DOHH2 (cell line): Measurements from ENCODE around the gene PPP1R26.

Experiments used
- H3F3A ChIP-seq: fragments of 200-600 bp; sonication (generic), shearing (Covaris generic); 2 replicates; pipeline ENCODE4 v1.6.0; 2016; ENCODE audit warnings: antibody characterized with exemption, mild to moderate bottlenecking; ENCODE audit not compliant: control insufficient read depth, insufficient read depth
- H3K27ac ChIP-seq: fragments of 200-600 bp; sonication (generic); 2 replicates; pipeline ENCODE4 v1.5.1; 2014; ENCODE audit warnings: low read depth, mild to moderate bottlenecking, low read length, moderate library complexity
- H3K27me3 ChIP-seq: fragments of 200-600 bp; sonication (generic); 2 replicates; pipeline ENCODE4 v1.6.1; 2014; ENCODE audit warnings: mild to moderate bottlenecking, low read length, mixed read lengths; ENCODE audit not compliant: control insufficient read depth
- H3K36me3 ChIP-seq: fragments of 200-600 bp; sonication (generic); 2 replicates; pipeline ENCODE4 v1.6.1; 2014; ENCODE audit warnings: mild to moderate bottlenecking, low read length, moderate library complexity, mixed read lengths; ENCODE audit not compliant: control insufficient read depth
- H3K4me1 ChIP-seq: fragments of 200-600 bp; sonication (generic); 2 replicates; pipeline ENCODE4 v1.6.1; 2014; ENCODE audit warnings: mild to moderate bottlenecking, low read length, mixed read lengths; ENCODE audit not compliant: control insufficient read depth
- H3K4me2 ChIP-seq: fragments of 200-600 bp; sonication (generic); 2 replicates; pipeline ENCODE4 v1.6.0; 2014; ENCODE audit warnings: mild to moderate bottlenecking, low read length, moderate library complexity
- H3K4me3 ChIP-seq: fragments of 200-600 bp; sonication (generic); 2 replicates; pipeline ENCODE4 v1.5.1; 2014; ENCODE audit warnings: mild to moderate bottlenecking, low read length, mixed read lengths
- H3K79me2 ChIP-seq: fragments of 200-600 bp; sonication (generic); 2 replicates; pipeline ENCODE4 v1.6.1; 2014; ENCODE audit warnings: mild to moderate bottlenecking, low read length, mixed read lengths; ENCODE audit not compliant: control insufficient read depth
- H3K9me2 ChIP-seq: fragments of 200-600 bp; sonication (generic); replicated peaks from 2 replicates; pipeline ENCODE4 v1.6.1; 2014; ENCODE audit warnings: mild to moderate bottlenecking, low read length, mixed read lengths; ENCODE audit not compliant: control insufficient read depth
- H3K9me3 ChIP-seq: fragments of 200-600 bp; sonication (generic); 2 replicates; pipeline ENCODE4 v1.6.1; 2014; ENCODE audit warnings: antibody characterized with exemption, low read length, mixed read lengths; ENCODE audit not compliant: control insufficient read depth, insufficient read depth
- H4K20me1 ChIP-seq: fragments of 200-600 bp; sonication (generic); 2 replicates; pipeline ENCODE4 v1.6.0; 2014; ENCODE audit warnings: low read depth, mild to moderate bottlenecking, antibody characterized with exemption, low read length, moderate library complexity; ENCODE audit not compliant: control insufficient read depth, insufficient read depth
- CTCF ChIP-seq: fragments of 200-600 bp; sonication (generic); IDR thresholded peaks from one replicate; pipeline ENCODE4 v1.5.1; 2014; ENCODE audit warnings: antibody characterized with exemption, mild to moderate bottlenecking, low read depth, low read length; ENCODE audit not compliant: poor library complexity, severe bottlenecking
- EZH2phosphoT487 ChIP-seq: fragments of 200-600 bp; sonication (generic); IDR thresholded peaks from 2 replicates; pipeline ENCODE4 v1.6.1; 2017; ENCODE audit warnings: borderline replicate concordance, mild to moderate bottlenecking, antibody characterized with exemption, low read length, moderate library complexity, mixed read lengths

PPP1R26 gene

GRCh38 chr9:135519179-135519971 is 39.8 kb downstream of the PPP1R26 start:
- H3K4me1 ChIP-seq, result no peaks in the 10 kb centered on the region
- no peaks in the 10 kb centered on the region for H3K27me3 ChIP-seq
- no peaks in the 10 kb centered on the region for H3K36me3 ChIP-seq
- TF ChIP-seq EZH2phosphoT487, result no peak
- TF ChIP-seq CTCF, result no peak
- H3F3A ChIP-seq, result no peaks in the 10 kb centered on the region
- no peak overlapping the region for H3K27ac ChIP-seq
- no peak overlapping the region for H3K4me2 ChIP-seq
- no peaks in the 10 kb centered on the region for H4K20me1 ChIP-seq
- H3K9me3 ChIP-seq, result no peaks in the 10 kb centered on the region
- H3K9me2 ChIP-seq, result no peaks in the 10 kb centered on the region
- no peaks in the 10 kb centered on the region for H3K79me2 ChIP-seq
- no peak overlapping the region for H3K4me3 ChIP-seq

DNA sequence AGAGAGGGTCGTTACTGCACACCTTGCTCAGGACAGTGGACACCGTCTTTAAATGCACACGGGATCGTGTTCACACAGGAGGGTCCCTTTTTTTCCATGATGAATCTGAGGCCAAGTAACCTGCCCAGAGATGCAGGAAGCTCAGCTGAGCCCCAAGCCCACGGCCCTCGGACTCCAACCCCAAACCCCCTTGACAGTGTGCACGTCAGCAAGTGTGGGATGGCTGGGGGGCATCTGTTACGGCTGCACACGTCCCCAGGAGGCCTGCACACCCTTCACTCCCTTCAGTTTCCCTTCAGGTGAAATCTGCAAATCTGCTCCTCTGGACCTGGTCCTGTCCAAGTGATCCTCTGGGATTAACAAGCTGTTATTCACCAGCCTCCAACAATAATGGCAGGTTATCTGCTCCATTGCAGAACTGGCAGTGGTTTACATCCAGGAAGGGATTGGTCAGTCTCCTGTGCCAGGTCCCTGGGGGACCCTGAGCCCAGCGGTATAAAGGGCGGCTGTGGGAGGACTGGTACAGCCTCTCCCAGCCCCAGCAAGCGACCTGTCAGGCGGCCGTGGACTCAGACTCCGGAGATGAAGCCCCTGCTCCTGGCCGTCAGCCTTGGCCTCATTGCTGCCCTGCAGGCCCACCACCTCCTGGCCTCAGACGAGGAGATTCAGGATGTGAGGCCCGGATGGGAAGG is 41.5 kb downstream of the PPP1R26 start, which contains the start of gene LCN1:
Gene LCN1, plus strand, starts transcription at position 525 of the 692 bp plus-strand sequence. Its CDS starts 58 bp downstream, at position 583.
- Histone ChIP-seq H3K36me3 (no peaks in the 10 kb centered on the region), H3K27ac (no peak within 1 kb of the TSS), H3K27me3 (no peaks in the 10 kb centered on the region), H3K4me2 (no peak within 1 kb of the TSS), H3K79me2 (no peaks in the 10 kb centered on the region), H3K4me1 (no peaks in the 10 kb centered on the region), H3K9me2 (no peaks in the 10 kb centered on the region), H4K20me1 (no peaks in the 10 kb centered on the region), H3F3A (no peaks in the 10 kb centered on the region), H3K9me3 (no peaks in the 10 kb centered on the region), H3K4me3 (no peak within 1 kb of the TSS)
- TF ChIP-seq CTCF (no peak), EZH2phosphoT487 (no peak)

GRCh38 chr9:135521608-135522095 is 42.1 kb downstream of the PPP1R26 start:
- Histone ChIP-seq H3K9me2 (no peaks in the 10 kb centered on the region), H3K36me3 (no peaks in the 10 kb centered on the region), H3K4me1 (no peaks in the 10 kb centered on the region), H3K27me3 (no peaks in the 10 kb centered on the region), H4K20me1 (no peaks in the 10 kb centered on the region), H3K4me2 (no peak overlapping the region), H3K4me3 (no peak overlapping the region), H3K27ac (no peak overlapping the region), H3K9me3 (no peaks in the 10 kb centered on the region), H3F3A (no peaks in the 10 kb centered on the region), H3K79me2 (no peaks in the 10 kb centered on the region)
- no peak for TF ChIP-seq EZH2phosphoT487
- no peak for TF ChIP-seq CTCF
